Gastrocnemius medialis (tissue), 4 donors: ENCODE data around the gene COBL. TPM values are rescaled to one million over a fixed set of nuclear protein-coding genes. Genes with fewer than 3 reads are reported as not detected.

Source experiments
- ATAC-seq, 2 donors: fragments of 150-250 bp; one replicate each; pipeline ENCODE4 v1.9.1; 2016
- DNase-seq, 2 donors: peaks; one replicate each; pipeline ENCODE4 v3.0.0-alpha.2; 2019
- H3K27ac ChIP-seq, 4 donors: fragments of 200-600 bp; sonication (generic); 1 replicate in 1 of 4; 2 replicates in 3 of 4; pipeline ENCODE4 v1.5.1; 2016 to 2018; ENCODE audit warnings: mild to moderate bottlenecking in 2 of 4, moderate library complexity in 1 of 4
- H3K27me3 ChIP-seq, 3 donors: fragments of 200-600 bp; sonication (generic) in 2 of 3; 1 replicate in 1 of 3; 2 replicates in 2 of 3; pipeline versions ENCODE4 v1.5.1 to v1.6.0; 2016 to 2019; ENCODE audit warnings: mild to moderate bottlenecking in 1 of 3, moderate library complexity in 1 of 3
- H3K36me3 ChIP-seq, 2 donors: fragments of 200-600 bp; sonication (generic) in 1 of 2; one replicate each; pipeline ENCODE4 v1.5.1; 2017 to 2018
- H3K4me1 ChIP-seq, 2 donors: fragments of 200-600 bp; sonication (generic) in 1 of 2; one replicate each; pipeline ENCODE4 v1.5.1; 2016 to 2017; ENCODE audit warnings: mild to moderate bottlenecking in 2 of 2
- H3K4me3 ChIP-seq, 4 donors: fragments of 200-600 bp; sonication (generic) in 3 of 4; 1 replicate in 1 of 4; 2 replicates in 3 of 4; pipeline ENCODE4 v1.5.1; 2016 to 2019; ENCODE audit warnings: mild to moderate bottlenecking in 2 of 4
- H3K9me3 ChIP-seq, 3 donors: fragments of 200-600 bp; sonication (generic) in 2 of 3; 1 replicate in 1 of 3; 2 replicates in 2 of 3; pipeline ENCODE4 v1.5.1; 2016 to 2019
- POLR2A ChIP-seq, 2 donors: fragments of 450-650 bp; IDR thresholded peaks; one replicate each; pipeline ENCODE4 v1.6.1; 2017; ENCODE audit warnings: antibody characterized with exemption in 2 of 2, mild to moderate bottlenecking in 2 of 2, moderate library complexity in 2 of 2
- in situ Hi-C, 4 donors: fragments of 200-750 bp; cut with MboI; loops; one replicate each; pipeline versions ENCODE4 v1.15.0 to v1.8.0; 2017; ENCODE audit warnings: low sequenced_read_pairs in 4 of 4
- intact Hi-C: fragments of 100-400 bp; cut with DNase I; formaldehyde crosslinking; loops from one replicate; pipeline ENCODE4 v1.15.1; 2023; ENCODE audit warnings: low total_unique reads
- total RNA-seq, 4 donors: library from RNA; depleted of rRNA; stranded (reverse); fragments of >200 nt; gene quantifications; one replicate each; pipeline versions ENCODE4 v1.1.0 to v1.2.3, GENCODE V29; 2016
- TF ChIP-seq, protein P1 (sequence below), 5 experiments: fragments of 450-650 bp in 3 of 5; fragments of 200-600 bp in 2 of 5; sonication (generic) in 2 of 5; IDR thresholded peaks in 4 of 5; conservative IDR thresholded peaks in 1 of 5; 1 replicate in 4 of 5; 2 replicates in 1 of 5; pipeline ENCODE4 v1.5.1; 2016 to 2019; ENCODE audit warnings: antibody characterized with exemption in 5 of 5, mild to moderate bottlenecking in 3 of 5, moderate library complexity in 3 of 5

COBL gene
- total RNA-seq, 4 donors from 2014 or later = 82.1 to 170 (median 124) TPM

DNA sequence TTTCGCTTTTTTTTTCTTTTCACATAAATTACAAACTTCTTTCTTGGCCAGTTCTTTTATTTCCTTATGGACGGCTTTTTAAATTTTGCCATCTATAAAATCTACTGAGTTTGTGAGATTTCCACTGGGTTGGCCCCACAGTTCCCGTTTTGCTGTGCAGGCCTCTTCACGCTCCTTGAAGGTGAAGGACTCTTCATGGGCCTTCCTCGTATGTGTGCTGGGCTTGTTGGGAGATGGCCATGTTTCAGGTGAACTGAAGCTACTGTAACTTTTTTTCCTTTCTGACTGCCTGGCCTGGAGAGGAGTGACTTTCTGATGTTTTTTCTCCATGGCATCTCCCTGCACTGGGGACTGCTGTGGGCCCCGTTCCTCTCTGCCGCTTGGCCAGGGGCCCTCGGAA is 262.4 kb downstream of the COBL start:
- no peak for ATAC-seq
- no peaks in the 10 kb centered on the region for H3K9me3 ChIP-seq
- H3K36me3 ChIP-seq = no peaks in the 10 kb centered on the region
- H3K27me3 ChIP-seq = no peaks in the 10 kb centered on the region
- intact Hi-C loops = no loop called here
- DNase-seq = no peak
- no peak for TF ChIP-seq POLR2A (IDR thresholded peaks at IDR 0.05)
- TF ChIP-seq, protein P1, sequence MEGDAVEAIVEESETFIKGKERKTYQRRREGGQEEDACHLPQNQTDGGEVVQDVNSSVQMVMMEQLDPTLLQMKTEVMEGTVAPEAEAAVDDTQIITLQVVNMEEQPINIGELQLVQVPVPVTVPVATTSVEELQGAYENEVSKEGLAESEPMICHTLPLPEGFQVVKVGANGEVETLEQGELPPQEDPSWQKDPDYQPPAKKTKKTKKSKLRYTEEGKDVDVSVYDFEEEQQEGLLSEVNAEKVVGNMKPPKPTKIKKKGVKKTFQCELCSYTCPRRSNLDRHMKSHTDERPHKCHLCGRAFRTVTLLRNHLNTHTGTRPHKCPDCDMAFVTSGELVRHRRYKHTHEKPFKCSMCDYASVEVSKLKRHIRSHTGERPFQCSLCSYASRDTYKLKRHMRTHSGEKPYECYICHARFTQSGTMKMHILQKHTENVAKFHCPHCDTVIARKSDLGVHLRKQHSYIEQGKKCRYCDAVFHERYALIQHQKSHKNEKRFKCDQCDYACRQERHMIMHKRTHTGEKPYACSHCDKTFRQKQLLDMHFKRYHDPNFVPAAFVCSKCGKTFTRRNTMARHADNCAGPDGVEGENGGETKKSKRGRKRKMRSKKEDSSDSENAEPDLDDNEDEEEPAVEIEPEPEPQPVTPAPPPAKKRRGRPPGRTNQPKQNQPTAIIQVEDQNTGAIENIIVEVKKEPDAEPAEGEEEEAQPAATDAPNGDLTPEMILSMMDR (IDR thresholded peaks at IDR 0.05 in 4 of 5, conservative IDR thresholded peaks at IDR 0.05 in 1 of 5) = no peak
- no peaks in the 10 kb centered on the region for H3K4me1 ChIP-seq
- no peak overlapping the region for H3K4me3 ChIP-seq
- in situ Hi-C loops = loop anchor here in 2 of 4 donors (25.0 kb wide), 2 partner anchors 267 to 592 kb away; partner anchors contain the start of genes FIGNL1 (in 2 of the 2) and GRB10 (in 2 of the 2)
- no peak overlapping the region for H3K27ac ChIP-seq

DNA sequence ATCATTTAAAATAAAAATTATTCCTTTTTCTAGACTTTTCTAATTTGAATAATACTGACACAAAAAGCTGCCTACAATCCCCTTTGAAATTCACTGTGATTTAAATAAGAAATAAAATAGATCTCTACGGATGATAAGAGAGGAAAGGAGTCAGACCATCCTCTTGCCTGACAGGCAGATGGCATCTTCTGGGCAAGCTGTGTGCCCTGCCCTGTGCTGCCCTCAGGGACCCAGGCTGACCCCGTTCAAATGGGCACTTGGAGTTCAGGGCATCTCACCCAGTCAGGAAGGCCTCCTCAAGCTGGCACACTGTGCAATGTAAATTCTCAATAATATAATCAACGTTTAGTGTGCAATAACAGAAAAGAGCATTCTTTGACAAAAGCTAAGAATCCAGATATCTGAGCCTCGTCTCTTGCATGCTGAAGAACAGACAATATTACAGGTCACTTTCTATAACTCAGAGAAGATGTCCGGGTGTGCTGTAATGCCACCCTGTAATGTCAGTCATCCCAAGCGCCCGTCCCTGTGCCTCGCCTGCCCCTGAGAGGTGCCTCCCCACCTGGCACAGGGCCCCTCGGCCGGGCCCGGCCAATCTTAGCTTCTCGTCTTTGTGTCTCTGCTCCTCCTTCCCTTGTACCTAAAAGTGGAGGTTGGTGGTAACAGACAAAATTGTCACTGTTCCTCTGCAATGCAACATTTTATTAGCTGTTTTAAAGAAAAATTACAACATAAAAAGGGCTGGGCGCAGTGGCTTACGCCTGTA is 263.3 kb downstream of the COBL start:
- TF ChIP-seq, protein P1 (IDR thresholded peaks at IDR 0.05 in 4 of 5, conservative IDR thresholded peaks at IDR 0.05 in 1 of 5) = no peak
- TF ChIP-seq POLR2A (IDR thresholded peaks at IDR 0.05) = no peak
- no peak overlapping the region for H3K4me3 ChIP-seq
- H3K36me3 ChIP-seq = no peaks in the 10 kb centered on the region
- in situ Hi-C loops = loop anchor here in 2 of 4 donors (25.0 kb wide), 2 partner anchors 266 to 591 kb away; partner anchors contain the start of genes FIGNL1 (in 2 of the 2) and GRB10 (in 2 of the 2)
- H3K4me1 ChIP-seq = no peaks in the 10 kb centered on the region
- no peaks in the 10 kb centered on the region for H3K27me3 ChIP-seq
- ATAC-seq (no peak), DNase-seq (no peak)
- no peak overlapping the region for H3K27ac ChIP-seq
- intact Hi-C loops = no loop called here
- no peaks in the 10 kb centered on the region for H3K9me3 ChIP-seq

GRCh38 chr7:51046482-51046881 is 270.1 kb downstream of the COBL start:
- intact Hi-C loops (no loop called here), in situ Hi-C loops (no loop called here)
- no peak for TF ChIP-seq POLR2A (IDR thresholded peaks at IDR 0.05)
- TF ChIP-seq, protein P1 (IDR thresholded peaks at IDR 0.05 in 4 of 5, conservative IDR thresholded peaks at IDR 0.05 in 1 of 5) = no peak
- no peaks in the 10 kb centered on the region for H3K27me3 ChIP-seq
- no peaks in the 10 kb centered on the region for H3K36me3 ChIP-seq
- no peaks in the 10 kb centered on the region for H3K9me3 ChIP-seq
- no peak overlapping the region for H3K27ac ChIP-seq
- DNase-seq = no peak
- H3K4me3 ChIP-seq = no peak overlapping the region
- H3K4me1 ChIP-seq = no peaks in the 10 kb centered on the region
- ATAC-seq = no peak

GRCh38 chr7:51046103-51046466 is 270.5 kb downstream of the COBL start:
- Histone ChIP-seq H3K27me3 (no peaks in the 10 kb centered on the region), H3K4me1 (no peaks in the 10 kb centered on the region)
- in situ Hi-C loops = no loop called here

More at GRCh38 chr7:51046103-51046466, 270.5 kb downstream of the COBL start:
- TF ChIP-seq, protein P1 (IDR thresholded peaks at IDR 0.05 in 4 of 5, conservative IDR thresholded peaks at IDR 0.05 in 1 of 5) = no peak
- TF ChIP-seq POLR2A (IDR thresholded peaks at IDR 0.05) = no peak
- no peaks in the 10 kb centered on the region for H3K36me3 ChIP-seq
- no peak for ATAC-seq
- H3K27ac ChIP-seq = no peak overlapping the region
- H3K9me3 ChIP-seq = no peaks in the 10 kb centered on the region
- H3K4me3 ChIP-seq = no peak overlapping the region
- intact Hi-C loops = no loop called here
- no peak for DNase-seq
